ENCODE measurements around the gene WFDC6.

WFDC6 gene

GRCh38 chr20:45515147-45515913 is 24.0 kb downstream of the WFDC6 start, which contains the start of gene SPINT3:
TSS of gene SPINT3 (minus strand) at chr20:45515622. CDS start at chr20:45515608, 14 bp downstream.
- DNase-seq (ENCODE audit: low read depth) = no peak

- no peak for DNase-seq (ENCODE audit: low read depth)
Measured at GRCh38 chr20:45510242-45510862, 28.9 kb downstream of the WFDC6 start.

GRCh38 chr20:45509091-45509490 is 30.2 kb downstream of the WFDC6 start:
- no peak for DNase-seq (ENCODE audit: low read depth)

- no peak for DNase-seq (ENCODE audit: low read depth)
Measured at GRCh38 chr20:45508068-45508886, 31.0 kb downstream of the WFDC6 start.

GRCh38 chr20:45507011-45507820 is 32.1 kb downstream of the WFDC6 start:
- DNase-seq (ENCODE audit: low read depth) = no peak

- no peak for DNase-seq (ENCODE audit: low read depth)
Measured at GRCh38 chr20:45506398-45506797, 32.9 kb downstream of the WFDC6 start.

GRCh38 chr20:45503403-45503802 is 35.9 kb downstream of the WFDC6 start:
- DNase-seq (ENCODE audit: low read depth) = no peak

- no peak for DNase-seq (ENCODE audit: low read depth)
Measured at GRCh38 chr20:45502561-45502960, 36.7 kb downstream of the WFDC6 start.

- no peak for DNase-seq (ENCODE audit: low read depth)
Measured at GRCh38 chr20:45501600-45501999, 37.7 kb downstream of the WFDC6 start.

- no peak for DNase-seq (ENCODE audit: low read depth)
Measured at GRCh38 chr20:45500022-45500421, 39.3 kb downstream of the WFDC6 start.

GRCh38 chr20:45497971-45498494 is 41.2 kb downstream of the WFDC6 start:
- DNase-seq (ENCODE audit: low read depth) = no peak

GRCh38 chr20:45496166-45496565 is 43.1 kb downstream of the WFDC6 start:
- no peak for DNase-seq (ENCODE audit: low read depth)

- no peak for DNase-seq (ENCODE audit: low read depth)
Measured at GRCh38 chr20:45495501-45495941, 43.8 kb downstream of the WFDC6 start.

- no peak for DNase-seq (ENCODE audit: low read depth)
Measured at GRCh38 chr20:45489083-45489531, 50.2 kb downstream of the WFDC6 start.

- DNase-seq (ENCODE audit: low read depth) = no peak
Measured at GRCh38 chr20:45487231-45487635, 52.0 kb downstream of the WFDC6 start.

GRCh38 chr20:45485388-45485787 is 53.9 kb downstream of the WFDC6 start:
- no peak for DNase-seq (ENCODE audit: low read depth)

- no peak for DNase-seq (ENCODE audit: low read depth)
Measured at GRCh38 chr20:45484676-45485075, 54.6 kb downstream of the WFDC6 start.

Data from stimulated activated CD8-positive, alpha-beta memory T cell treated with anti-CD3 and anti-CD28 coated beads, Interleukin-4, amount 100 ng/mL, for 24 hours (primary cell).